KOPT-K1 (cell line): Measurements from ENCODE around the gene ASIC4.

Source experiments
- H3K27ac ChIP-seq: fragments of 200-600 bp; sonication (generic); 2 replicates; pipeline ENCODE4 v1.5.1; 2016; ENCODE audit warnings: antibody characterized with exemption, mild to moderate bottlenecking, low read depth, low read length; ENCODE audit not compliant: poor library complexity, severe bottlenecking
- H3K36me3 ChIP-seq: fragments of 200-600 bp; sonication (generic); 2 replicates; pipeline ENCODE4 v1.5.1; 2017; ENCODE audit warnings: antibody characterized with exemption, mild to moderate bottlenecking, low read length, moderate library complexity; ENCODE audit not compliant: insufficient read depth
- H3K9me3 ChIP-seq: fragments of 200-600 bp; sonication (generic); 2 replicates; pipeline ENCODE4 v1.5.1; 2017; ENCODE audit warnings: antibody characterized with exemption, low read length, mild to moderate bottlenecking; ENCODE audit not compliant: insufficient read depth, poor library complexity, severe bottlenecking

The ASIC4 gene

DNA sequence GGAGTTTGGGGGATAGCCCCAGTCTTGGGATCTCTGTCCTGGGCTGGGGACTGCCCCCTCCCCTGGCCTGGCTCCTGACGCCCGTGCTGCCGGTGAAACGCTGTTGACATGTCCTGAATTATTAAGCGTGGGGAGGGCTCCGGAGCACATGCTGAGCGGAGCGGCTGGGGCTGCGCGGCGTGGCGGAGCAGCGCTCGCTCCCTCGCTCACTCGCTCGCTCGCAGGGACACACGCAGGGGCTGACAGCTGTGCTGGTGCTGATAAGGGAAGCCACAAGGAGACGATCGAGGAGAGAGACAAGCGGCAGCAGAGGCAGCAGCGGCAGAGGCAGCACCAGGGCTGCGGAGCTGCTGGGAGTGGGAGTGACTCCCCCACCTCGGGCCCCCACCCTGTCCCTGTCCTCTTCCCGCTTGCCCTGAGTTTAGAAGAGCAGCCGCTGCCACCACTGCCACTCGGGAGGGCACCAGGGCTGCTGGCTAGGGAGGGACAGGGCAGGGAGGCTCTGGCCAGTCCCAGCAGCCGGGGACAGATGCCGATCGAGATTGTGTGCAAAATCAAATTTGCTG, at the start of gene ASIC4:
Gene ASIC4, plus strand, starts transcription at position 287 of the 566 bp plus-strand sequence. Its CDS starts 243 bp downstream, at position 530.
- Histone ChIP-seq H3K36me3 (no peaks in the 10 kb centered on the region), H3K9me3 (no peaks in the 10 kb centered on the region), H3K27ac (no peak within 1 kb of the TSS)

DNA sequence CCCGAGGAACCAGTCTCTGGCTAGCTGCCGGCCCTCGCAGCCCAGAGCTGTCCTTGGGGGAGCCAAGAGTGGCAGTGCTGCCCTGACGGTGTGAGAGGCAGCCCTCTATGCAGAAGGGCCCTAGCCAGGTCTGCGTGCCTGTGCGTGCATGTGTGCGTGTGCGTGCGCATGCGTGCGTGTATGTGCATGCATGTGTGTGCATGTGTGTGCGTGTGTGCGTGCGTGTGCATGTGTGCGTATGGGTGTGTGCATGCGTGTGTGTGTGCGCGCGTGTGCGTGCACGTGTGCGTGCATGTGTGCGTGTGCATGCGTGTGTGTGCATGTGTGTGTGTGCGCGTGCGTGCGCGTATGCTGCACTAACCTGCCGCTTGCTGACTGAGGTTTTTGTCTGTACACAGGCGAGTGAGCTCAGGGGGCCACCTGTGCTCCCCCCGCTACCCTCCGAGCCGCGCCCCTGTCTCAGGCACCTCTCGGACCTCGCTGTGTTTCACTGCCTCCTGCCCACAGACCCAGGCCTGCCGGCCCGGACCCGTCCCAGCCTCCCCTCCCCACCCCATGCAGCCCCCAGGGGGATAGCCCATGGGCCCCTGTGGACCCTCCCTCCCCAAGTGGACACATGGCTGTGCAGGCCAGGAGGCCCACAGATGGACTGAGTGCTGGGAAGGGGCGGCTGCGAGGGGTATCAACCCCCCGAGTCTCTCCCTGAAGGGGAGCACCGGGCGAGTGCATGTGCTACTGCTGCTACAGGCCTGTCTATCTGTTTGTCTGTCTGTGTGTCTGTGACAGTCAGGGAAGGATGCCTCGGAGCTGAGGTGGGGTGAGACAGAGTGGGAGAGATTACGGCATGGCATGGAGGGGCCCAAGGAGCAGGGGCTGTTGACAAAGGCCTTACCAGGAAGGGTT, 48.4 kb upstream of the ASIC4 start:
- Histone ChIP-seq H3K36me3 (no peaks in the 10 kb centered on the region), H3K9me3 (no peaks in the 10 kb centered on the region), H3K27ac (no peak overlapping the region)

- Histone ChIP-seq H3K36me3 (no peaks in the 10 kb centered on the region), H3K27ac (no peak overlapping the region), H3K9me3 (no peaks in the 10 kb centered on the region)
Measured at GRCh38 chr2:219466816-219467735, 47.2 kb upstream of the ASIC4 start.

- Histone ChIP-seq H3K9me3 (no peaks in the 10 kb centered on the region), H3K36me3 (no peaks in the 10 kb centered on the region), H3K27ac (no peak overlapping the region)
Measured at GRCh38 chr2:219467736-219468075, 46.6 kb upstream of the ASIC4 start.

DNA sequence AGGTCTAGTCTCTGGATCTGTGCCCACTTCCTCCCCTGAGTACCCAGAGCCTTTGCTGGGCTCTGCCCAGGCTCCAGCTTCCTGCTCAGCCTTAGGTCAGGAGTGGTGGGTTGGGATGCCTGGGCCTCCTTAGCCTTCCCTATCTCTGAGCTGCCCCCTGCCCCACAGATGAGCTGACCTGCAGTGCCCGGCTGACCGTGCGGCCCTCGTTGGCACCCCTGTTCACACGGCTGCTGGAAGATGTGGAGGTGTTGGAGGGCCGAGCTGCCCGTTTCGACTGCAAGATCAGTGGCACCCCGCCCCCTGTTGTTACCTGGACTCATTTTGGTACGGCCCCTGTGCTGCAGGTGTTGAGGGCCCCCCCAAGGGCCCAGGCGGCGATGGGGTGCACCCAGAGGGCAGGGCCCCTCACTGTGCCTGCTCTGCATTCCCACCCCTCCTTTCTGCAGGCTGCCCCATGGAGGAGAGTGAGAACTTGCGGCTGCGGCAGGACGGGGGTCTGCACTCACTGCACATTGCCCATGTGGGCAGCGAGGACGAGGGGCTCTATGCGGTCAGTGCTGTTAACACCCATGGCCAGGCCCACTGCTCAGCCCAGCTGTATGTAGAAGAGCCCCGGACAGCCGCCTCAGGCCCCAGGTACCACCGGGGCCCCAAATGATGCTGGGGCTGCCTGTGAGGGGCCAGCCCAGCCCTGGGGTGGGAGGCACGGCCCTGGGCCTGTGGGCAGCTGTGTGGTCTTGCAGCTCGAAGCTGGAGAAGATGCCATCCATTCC, 45.7 kb upstream of the ASIC4 start:
- H3K27ac ChIP-seq = no peak overlapping the region
- no peaks in the 10 kb centered on the region for H3K9me3 ChIP-seq
- no peaks in the 10 kb centered on the region for H3K36me3 ChIP-seq

DNA sequence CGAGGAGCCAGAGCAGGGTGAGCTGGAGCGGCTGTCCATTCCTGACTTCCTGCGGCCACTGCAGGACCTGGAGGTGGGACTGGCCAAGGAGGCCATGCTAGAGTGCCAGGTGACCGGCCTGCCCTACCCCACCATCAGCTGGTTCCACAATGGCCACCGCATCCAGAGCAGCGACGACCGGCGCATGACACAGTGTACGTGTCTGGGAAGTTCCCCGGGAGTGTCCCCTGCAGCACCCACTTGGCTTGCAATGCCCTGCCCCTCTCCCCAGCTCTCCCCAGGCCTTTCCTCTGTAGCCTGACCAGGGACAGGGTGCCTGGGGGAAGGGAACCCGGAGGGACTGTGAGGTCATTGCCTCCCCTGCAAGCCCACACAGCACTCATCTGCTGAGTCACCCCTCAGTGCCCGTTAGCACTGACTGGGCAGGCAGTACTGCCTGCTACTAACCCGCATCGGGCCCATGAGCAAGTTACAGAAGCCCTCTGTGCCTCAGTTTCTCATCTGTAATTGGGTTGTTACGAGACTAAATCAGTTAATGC, 45.0 kb upstream of the ASIC4 start:
- no peak overlapping the region for H3K27ac ChIP-seq
- no peaks in the 10 kb centered on the region for H3K36me3 ChIP-seq
- no peaks in the 10 kb centered on the region for H3K9me3 ChIP-seq

DNA sequence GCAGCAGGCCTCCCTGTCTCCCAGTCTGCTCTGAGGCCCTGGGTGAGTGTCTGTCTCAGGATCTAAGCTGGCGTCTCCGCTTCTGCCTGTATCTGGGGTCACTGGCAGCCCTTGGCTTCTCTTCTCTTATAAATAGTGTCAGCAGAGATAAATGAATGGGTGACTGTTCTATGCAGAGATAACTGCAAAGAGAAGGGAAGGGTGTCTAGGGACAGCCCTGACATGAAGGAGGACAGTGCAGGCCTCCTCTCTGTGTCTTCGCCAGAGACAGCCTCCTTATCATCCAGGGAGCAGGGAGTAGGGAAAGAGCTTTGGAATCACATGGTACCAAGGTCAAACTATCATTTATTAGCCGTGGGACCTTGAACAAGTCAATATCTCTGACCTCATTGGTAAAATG, 43.9 kb upstream of the ASIC4 start:
- H3K9me3 ChIP-seq = no peaks in the 10 kb centered on the region
- H3K27ac ChIP-seq = no peak overlapping the region
- no peaks in the 10 kb centered on the region for H3K36me3 ChIP-seq

DNA sequence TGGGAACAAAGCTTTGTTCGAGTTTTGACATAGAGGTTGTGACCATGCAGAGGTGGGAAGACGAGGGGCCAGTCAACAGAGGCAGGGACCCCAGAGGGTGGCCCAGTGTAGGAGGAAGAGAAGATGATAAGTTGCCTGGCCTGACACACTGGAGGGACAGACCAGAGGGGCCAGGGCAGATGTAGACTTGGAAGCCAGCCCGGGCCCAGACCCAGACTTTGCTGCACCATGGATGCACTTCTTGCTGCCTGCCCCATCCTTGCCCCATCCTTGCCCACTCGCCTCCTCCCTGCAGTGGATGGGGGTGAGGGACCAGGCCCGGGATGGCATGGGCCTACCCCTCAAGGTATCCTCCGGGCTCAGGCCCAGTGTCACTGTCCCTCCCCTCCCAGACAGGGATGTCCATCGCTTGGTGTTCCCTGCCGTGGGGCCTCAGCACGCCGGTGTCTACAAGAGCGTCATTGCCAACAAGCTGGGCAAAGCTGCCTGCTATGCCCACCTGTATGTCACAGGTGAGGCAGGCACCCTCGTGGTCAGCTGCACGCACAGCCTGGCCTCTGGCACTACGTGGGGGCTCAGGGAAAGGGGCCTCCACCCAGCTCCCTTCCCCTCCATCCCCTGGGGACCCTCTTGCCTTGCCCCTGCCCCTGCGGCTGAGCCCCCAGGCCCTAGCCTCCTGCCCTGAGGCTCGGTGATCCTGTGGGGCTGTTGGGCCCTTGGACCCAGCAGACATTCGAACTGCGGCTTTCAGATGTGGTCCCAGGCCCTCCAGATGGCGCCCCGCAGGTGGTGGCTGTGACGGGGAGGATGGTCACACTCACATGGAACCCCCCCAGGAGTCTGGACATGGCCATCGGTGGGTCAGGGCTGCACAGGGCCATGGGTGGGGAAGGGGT, 42.6 kb upstream of the ASIC4 start:
- Histone ChIP-seq H3K36me3 (no peaks in the 10 kb centered on the region), H3K9me3 (no peaks in the 10 kb centered on the region), H3K27ac (no peak overlapping the region)

DNA sequence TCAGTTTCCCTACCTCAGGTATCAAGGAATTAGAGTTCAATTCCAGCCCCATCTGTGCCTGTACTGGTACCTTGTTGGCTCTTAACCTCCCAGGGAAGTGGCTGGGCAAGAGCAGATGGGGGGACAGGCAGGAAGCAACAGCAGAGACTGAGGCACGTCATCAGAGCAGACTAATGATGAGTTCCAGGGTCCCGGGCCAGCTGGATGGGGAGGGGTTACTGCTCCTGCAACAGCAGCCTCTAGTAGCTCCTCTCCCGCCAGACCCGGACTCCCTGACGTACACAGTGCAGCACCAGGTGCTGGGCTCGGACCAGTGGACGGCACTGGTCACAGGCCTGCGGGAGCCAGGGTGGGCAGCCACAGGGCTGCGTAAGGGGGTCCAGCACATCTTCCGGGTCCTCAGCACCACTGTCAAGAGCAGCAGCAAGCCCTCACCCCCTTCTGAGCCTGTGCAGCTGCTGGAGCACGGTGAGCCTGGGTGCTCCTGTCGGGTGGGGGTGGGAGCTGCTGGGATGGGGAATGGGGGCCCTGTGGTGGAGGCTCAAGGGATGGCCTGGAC, 41.6 kb upstream of the ASIC4 start:
- no peaks in the 10 kb centered on the region for H3K36me3 ChIP-seq

DNA sequence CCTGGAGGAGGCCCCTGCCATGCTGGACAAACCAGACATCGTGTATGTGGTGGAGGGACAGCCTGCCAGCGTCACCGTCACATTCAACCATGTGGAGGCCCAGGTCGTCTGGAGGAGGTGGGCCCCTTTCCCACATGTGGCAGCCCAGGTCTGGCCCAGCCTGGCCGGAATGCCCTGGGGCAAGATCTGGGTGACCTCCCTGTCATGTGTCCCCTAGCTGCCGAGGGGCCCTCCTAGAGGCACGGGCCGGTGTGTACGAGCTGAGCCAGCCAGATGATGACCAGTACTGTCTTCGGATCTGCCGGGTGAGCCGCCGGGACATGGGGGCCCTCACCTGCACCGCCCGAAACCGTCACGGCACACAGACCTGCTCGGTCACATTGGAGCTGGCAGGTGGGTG, 40.8 kb upstream of the ASIC4 start:
- Histone ChIP-seq H3K27ac (no peak overlapping the region), H3K9me3 (no peaks in the 10 kb centered on the region), H3K36me3 (no peaks in the 10 kb centered on the region)

More for the DNA sequence above, 41.6 kb upstream of the ASIC4 start:
- no peaks in the 10 kb centered on the region for H3K9me3 ChIP-seq
- H3K27ac ChIP-seq = no peak overlapping the region

DNA sequence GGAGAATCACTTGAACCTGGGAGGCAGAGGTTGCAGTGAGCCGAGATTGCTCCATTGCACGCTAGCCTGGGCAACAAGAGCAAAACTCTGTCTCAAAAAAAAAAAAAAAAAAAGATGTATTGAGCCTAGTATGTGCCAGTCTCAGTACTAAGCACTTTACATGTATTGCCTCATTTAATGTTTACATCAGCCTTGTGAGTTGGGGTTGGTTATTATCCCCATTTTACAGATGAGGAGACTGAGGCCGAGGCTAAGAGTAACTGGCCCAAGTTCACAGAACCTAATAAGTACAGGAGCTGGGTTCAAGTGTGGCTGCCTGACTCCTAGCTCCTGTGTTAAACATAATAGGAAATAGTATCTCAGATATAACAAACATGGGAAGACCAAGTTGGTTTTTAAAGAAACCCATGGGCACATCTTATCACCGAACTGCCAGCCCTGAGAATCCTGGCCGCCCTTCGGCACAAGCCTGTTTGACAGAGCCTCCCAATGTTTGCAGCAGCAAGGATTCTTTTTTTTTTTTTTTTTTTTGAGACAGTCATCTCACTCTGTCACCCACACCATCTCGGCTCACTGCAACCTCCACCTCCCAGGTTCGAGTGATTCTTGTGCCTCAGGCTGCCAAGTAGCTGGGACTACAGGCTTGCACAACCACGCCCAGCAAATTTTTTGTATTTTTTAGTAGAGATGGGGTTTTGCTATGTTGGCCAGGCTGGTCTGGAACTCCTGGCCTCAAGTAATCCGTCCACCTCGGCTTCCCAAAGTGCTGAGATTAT, 39.8 kb upstream of the ASIC4 start:
- Histone ChIP-seq H3K9me3 (no peaks in the 10 kb centered on the region), H3K27ac (no peak overlapping the region), H3K36me3 (no peaks in the 10 kb centered on the region)

DNA sequence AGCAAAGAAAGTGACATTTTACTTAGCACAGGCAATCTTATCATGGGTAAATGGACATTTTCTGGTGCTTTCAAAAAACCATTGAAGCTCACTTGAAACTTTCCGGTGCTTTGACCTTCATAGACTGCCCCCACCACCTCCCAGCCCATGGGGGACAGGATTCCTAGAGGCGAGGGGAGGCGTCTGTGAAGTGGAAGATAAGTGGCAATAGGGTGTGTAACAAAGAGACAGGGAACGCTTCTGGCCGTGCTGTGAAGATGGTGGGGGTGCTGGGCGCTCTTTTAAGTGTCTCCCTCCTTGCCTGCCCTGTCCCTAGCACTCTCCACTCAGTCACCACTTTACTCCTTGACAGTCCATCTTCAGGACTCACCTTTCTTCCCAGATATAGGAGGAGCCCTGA, 39.0 kb upstream of the ASIC4 start:
- H3K36me3 ChIP-seq = no peaks in the 10 kb centered on the region
- H3K27ac ChIP-seq = no peak overlapping the region
- H3K9me3 ChIP-seq = no peaks in the 10 kb centered on the region
